Measurements from ENCODE around the gene USP16.
"Not testable (repeated sequence)": the region's sequence is repeated elsewhere in the genome, so short reads cannot be mapped to it uniquely, and the experiment has no call there.

The USP16 gene

GRCh38 chr21:29024474-29025327 is at the start of gene USP16:
Gene USP16 (plus strand): TSS chr21:29024668. CDS start chr21:29027914, 3,246 bp downstream.
- DNase-seq (ENCODE audit: low read depth) = peak; percentile 99

GRCh38 chr21:28975397-28975796 is 49.1 kb upstream of the USP16 start:
- no peak for DNase-seq (ENCODE audit: low read depth)

- no peak for DNase-seq (ENCODE audit: low read depth)
Observed at GRCh38 chr21:28979092-28979491, 45.4 kb upstream of the USP16 start.

- DNase-seq (ENCODE audit: low read depth) = no peak
Observed at GRCh38 chr21:28982637-28983036, 41.8 kb upstream of the USP16 start.

GRCh38 chr21:28986677-28987076 is 37.8 kb upstream of the USP16 start:
- no peak for DNase-seq (ENCODE audit: low read depth)

GRCh38 chr21:28988146-28988545 is 36.3 kb upstream of the USP16 start:
- DNase-seq (ENCODE audit: low read depth) = not testable (repeated sequence)

GRCh38 chr21:28991861-28992525 is 32.5 kb upstream of the USP16 start:
- no peak for DNase-seq (ENCODE audit: low read depth)

GRCh38 chr21:28992526-28993292 is 31.8 kb upstream of the USP16 start, which contains the start of gene LTN1:
Gene LTN1 (minus strand): TSS chr21:28992877. CDS start chr21:28992805, 72 bp downstream.
- peak; percentile 99 for DNase-seq (ENCODE audit: low read depth)

GRCh38 chr21:28993293-28993629 is 31.2 kb upstream of the USP16 start:
- no peak for DNase-seq (ENCODE audit: low read depth)

GRCh38 chr21:29002442-29003144 is 21.9 kb upstream of the USP16 start:
- peak; percentile 90 for DNase-seq (ENCODE audit: low read depth)

- DNase-seq (ENCODE audit: low read depth) = no peak
Observed at GRCh38 chr21:29005696-29006095, 18.8 kb upstream of the USP16 start.

GRCh38 chr21:29007135-29007534 is 17.3 kb upstream of the USP16 start:
- DNase-seq (ENCODE audit: low read depth) = no peak

GRCh38 chr21:29007810-29008209 is 16.7 kb upstream of the USP16 start:
- DNase-seq (ENCODE audit: low read depth) = no peak

- no peak for DNase-seq (ENCODE audit: low read depth)
Observed at GRCh38 chr21:29008367-29008766, 16.1 kb upstream of the USP16 start.

- not testable (repeated sequence) for DNase-seq (ENCODE audit: low read depth)
Observed at GRCh38 chr21:29011236-29011635, 13.2 kb upstream of the USP16 start.

- no peak for DNase-seq (ENCODE audit: low read depth)
Observed at GRCh38 chr21:29017639-29018237, 6.7 kb upstream of the USP16 start.

- no peak for DNase-seq (ENCODE audit: low read depth)
Observed at GRCh38 chr21:29018540-29018939, 5.9 kb upstream of the USP16 start.

- no peak for DNase-seq (ENCODE audit: low read depth)
Observed at GRCh38 chr21:29022166-29022565, 2.3 kb upstream of the USP16 start.

GRCh38 chr21:29025328-29025713 is 853 bp downstream of the USP16 start:
- DNase-seq (ENCODE audit: low read depth) = no peak

GRCh38 chr21:29029524-29029923 is 5.1 kb downstream of the USP16 start:
- no peak for DNase-seq (ENCODE audit: low read depth)

- no peak for DNase-seq (ENCODE audit: low read depth)
Observed at GRCh38 chr21:29030909-29031308, 6.4 kb downstream of the USP16 start.

- no peak for DNase-seq (ENCODE audit: low read depth)
Observed at GRCh38 chr21:29033301-29033700, 8.8 kb downstream of the USP16 start.
